Activated naive CD8-positive, alpha-beta T cell treated with anti-CD3 and anti-CD28 coated beads, Interleukin-2, amount 10 ng/mL, durations not matched to agents 7 days and 5 days (primary cell): ENCODE results near the gene SNED1. TPM values are rescaled to one million over a fixed set of nuclear protein-coding genes. Genes with fewer than 3 reads are reported as not detected.
A peak's percentile ranks its signal among the peaks of the same experiment; 100 is the strongest.
"Not testable (repeated sequence)": the region's sequence is repeated elsewhere in the genome, so short reads cannot be mapped to it uniquely, and the experiment has no call there.

Experiments
- ATAC-seq: fragments of 150-1000 bp; cut with Tn5 transposase; one replicate; pipeline ENCODE4 v1.10.0; 2021; ENCODE audit warnings: low read depth, moderate library complexity
- POLR2A ChIA-PET: fragments of 350-600 bp; sonication (Branson Sonifier 250); formaldehyde crosslinking; loops from one replicate; lab custom pipeline; 2021; ENCODE audit warnings: antibody characterized with exemption; lab: Charles Lee
- DNase-seq: peaks from one replicate; pipeline ENCODE4 v3.0.0; 2021
- H3K27ac Mint-ChIP-seq: one replicate; pipeline ENCODE4 v1.8.0; 2022; ENCODE audit warnings: mild to moderate bottlenecking, mixed read lengths
- H3K27me3 Mint-ChIP-seq: one replicate; pipeline ENCODE4 v1.8.0; 2022; ENCODE audit warnings: mild to moderate bottlenecking, moderate library complexity, mixed read lengths
- H3K36me3 Mint-ChIP-seq: one replicate; pipeline ENCODE4 v1.8.0; 2021; ENCODE audit warnings: mild to moderate bottlenecking, mixed read lengths
- H3K4me1 Mint-ChIP-seq: one replicate; pipeline ENCODE4 v1.8.0; 2021; ENCODE audit warnings: mixed read lengths
- H3K4me3 Mint-ChIP-seq: one replicate; pipeline ENCODE4 v1.8.0; 2022; ENCODE audit warnings: mild to moderate bottlenecking, moderate library complexity, mixed read lengths
- H3K9me3 Mint-ChIP-seq: one replicate; pipeline ENCODE4 v1.8.0; 2021; ENCODE audit warnings: mixed read lengths
- total RNA-seq, 2 experiments: library from RNA; stranded (reverse); gene quantifications; one replicate each; pipeline ENCODE4 v1.2.3, GENCODE V29; 2021

Gene SNED1
- total RNA-seq, 2 experiments from 2014 or later = 14.5 to 18.7 TPM

GRCh38 chr2:241094172-241094571 lies 95.8 kb downstream of the SNED1 start:
- POLR2A ChIA-PET = no interaction called here
- H3K9me3 Mint-ChIP-seq = no peaks in the 10 kb centered on the region
- ATAC-seq = no peak
- H3K27ac Mint-ChIP-seq = no peak overlapping the region
- no peaks in the 10 kb centered on the region for H3K27me3 Mint-ChIP-seq
- no peak overlapping the region for H3K4me3 Mint-ChIP-seq
- H3K4me1 Mint-ChIP-seq = peaks cover 27% of the 10 kb centered on the region
- DNase-seq = no peak
- peaks cover 18% of the 10 kb centered on the region for H3K36me3 Mint-ChIP-seq

GRCh38 chr2:241094924-241095420 lies 96.6 kb downstream of the SNED1 start:
- ATAC-seq (no peak), DNase-seq (no peak)
- Mint-ChIP-seq H3K36me3 (peaks cover 17% of the 10 kb centered on the region), H3K27ac (peak overlapping the region; percentile 73), H3K4me3 (no peak overlapping the region), H3K4me1 (peaks cover 30% of the 10 kb centered on the region), H3K27me3 (no peaks in the 10 kb centered on the region), H3K9me3 (no peaks in the 10 kb centered on the region)
- POLR2A ChIA-PET = interaction anchor here (1.0 to 1.1 kb wide), 2 partner anchors 15 to 55 kb away, joined by 4 to 12 read pairs; partner anchors contain the start of gene PASK

GRCh38 chr2:241095594-241096290 lies 97.3 kb downstream of the SNED1 start:
- no peaks in the 10 kb centered on the region for H3K27me3 Mint-ChIP-seq
- POLR2A ChIA-PET = interaction anchor here (1.0 to 1.1 kb wide), 2 partner anchors 14 to 54 kb away, joined by 4 to 12 read pairs; partner anchors contain the start of gene PASK
- peaks cover 17% of the 10 kb centered on the region for H3K36me3 Mint-ChIP-seq
- H3K4me1 Mint-ChIP-seq = peaks cover 35% of the 10 kb centered on the region
- DNase-seq (no peak), ATAC-seq (peak; percentile 77)
- H3K9me3 Mint-ChIP-seq = no peaks in the 10 kb centered on the region
- peak overlapping the region; percentile 73 for H3K27ac Mint-ChIP-seq
- H3K4me3 Mint-ChIP-seq = peak overlapping the region; percentile 40

GRCh38 chr2:241096979-241097378 lies 98.6 kb downstream of the SNED1 start:
- DNase-seq = no peak
- peaks cover 17% of the 10 kb centered on the region for H3K36me3 Mint-ChIP-seq
- H3K27ac Mint-ChIP-seq = no peak overlapping the region
- H3K4me3 Mint-ChIP-seq = no peak overlapping the region
- POLR2A ChIA-PET = no interaction called here
- no peaks in the 10 kb centered on the region for H3K9me3 Mint-ChIP-seq
- H3K4me1 Mint-ChIP-seq = peaks cover 38% of the 10 kb centered on the region
- ATAC-seq = no peak
- no peaks in the 10 kb centered on the region for H3K27me3 Mint-ChIP-seq

GRCh38 chr2:241099246-241099645 lies 100.8 kb downstream of the SNED1 start:
- DNase-seq (no peak), ATAC-seq (no peak)
- no peak overlapping the region for H3K27ac Mint-ChIP-seq
- peaks cover 17% of the 10 kb centered on the region for H3K36me3 Mint-ChIP-seq
- POLR2A ChIA-PET = no interaction called here
- no peak overlapping the region for H3K4me3 Mint-ChIP-seq
- H3K9me3 Mint-ChIP-seq = no peaks in the 10 kb centered on the region
- H3K4me1 Mint-ChIP-seq = peaks cover 47% of the 10 kb centered on the region
- H3K27me3 Mint-ChIP-seq = no peaks in the 10 kb centered on the region

GRCh38 chr2:241102239-241102803 lies 103.9 kb downstream of the SNED1 start, which contains the start of gene MTERF4:
Gene MTERF4, minus strand, starts transcription at chr2:241102287. Its CDS starts 14 bp downstream, at chr2:241102273.
- H3K4me3 Mint-ChIP-seq = peak within 1 kb of the TSS; percentile 95
- peaks cover 31% of the 10 kb centered on the region for H3K4me1 Mint-ChIP-seq
- H3K9me3 Mint-ChIP-seq = no peaks in the 10 kb centered on the region
- peaks cover 8% of the 10 kb centered on the region for H3K36me3 Mint-ChIP-seq
- DNase-seq (peak; percentile 90), ATAC-seq (peak; percentile 95)
- no peaks in the 10 kb centered on the region for H3K27me3 Mint-ChIP-seq
- POLR2A ChIA-PET = interaction anchor here (0.7 to 2.2 kb wide), 7 partner anchors 8 to 584 kb away, joined by 3 to 18 read pairs (median 6); partner anchors contain the start of genes DTYMK, HDLBP, PASK and SEPTIN2
- H3K27ac Mint-ChIP-seq = peak within 1 kb of the TSS; percentile 98

- H3K27ac Mint-ChIP-seq = peak overlapping the region; percentile 98
- H3K27me3 Mint-ChIP-seq = no peaks in the 10 kb centered on the region
- peaks cover 28% of the 10 kb centered on the region for H3K4me1 Mint-ChIP-seq
- POLR2A ChIA-PET = interaction anchor here (1.1 kb wide), 1 partner anchor 48 kb away, joined by 5 read pairs; no protein-coding TSS in a partner anchor
- peaks cover 5% of the 10 kb centered on the region for H3K36me3 Mint-ChIP-seq
- no peak for ATAC-seq
- H3K4me3 Mint-ChIP-seq = peak overlapping the region; percentile 95
- DNase-seq = peak; percentile 24
- no peaks in the 10 kb centered on the region for H3K9me3 Mint-ChIP-seq
Measured at GRCh38 chr2:241103176-241103595, 104.8 kb downstream of the SNED1 start.

GRCh38 chr2:241104611-241105010 lies 106.2 kb downstream of the SNED1 start:
- H3K27ac Mint-ChIP-seq, H3K27me3 Mint-ChIP-seq, ATAC-seq, H3K9me3 Mint-ChIP-seq, H3K36me3 Mint-ChIP-seq, H3K4me3 Mint-ChIP-seq: not testable (repeated sequence)
- H3K4me1 Mint-ChIP-seq = peaks cover 32% of the 10 kb centered on the region
- DNase-seq = peak; percentile 12
- POLR2A ChIA-PET = interaction anchor here (1.6 kb wide), 1 partner anchor 26 kb away, joined by 3 read pairs; no protein-coding TSS in a partner anchor

- no peaks in the 10 kb centered on the region for H3K27me3 Mint-ChIP-seq
- H3K27ac Mint-ChIP-seq = no peak overlapping the region
- DNase-seq (peak; percentile 21), ATAC-seq (no peak)
- H3K9me3 Mint-ChIP-seq = no peaks in the 10 kb centered on the region
- H3K4me3 Mint-ChIP-seq = no peak overlapping the region
- H3K4me1 Mint-ChIP-seq = peaks cover 35% of the 10 kb centered on the region
- POLR2A ChIA-PET = interaction anchor here (1.6 kb wide), 1 partner anchor 27 kb away, joined by 3 read pairs; no protein-coding TSS in a partner anchor
- peaks cover 5% of the 10 kb centered on the region for H3K36me3 Mint-ChIP-seq
Measured at GRCh38 chr2:241105641-241106040, 107.2 kb downstream of the SNED1 start.

- POLR2A ChIA-PET = interaction anchor here (5.3 kb wide), 1 partner anchor 43 kb away, joined by 29 read pairs; the partner anchor contains the start of genes PASK and PPP1R7
- Mint-ChIP-seq H3K4me3 (no peak overlapping the region), H3K4me1 (peaks cover 47% of the 10 kb centered on the region), H3K36me3 (peaks cover 6% of the 10 kb centered on the region), H3K9me3 (no peaks in the 10 kb centered on the region), H3K27ac (peak overlapping the region; percentile 95), H3K27me3 (no peaks in the 10 kb centered on the region)
- DNase-seq = no peak
- no peak for ATAC-seq
Measured at GRCh38 chr2:241107031-241107783, 108.8 kb downstream of the SNED1 start.

GRCh38 chr2:241108271-241109209 lies 110.1 kb downstream of the SNED1 start:
- H3K27me3 Mint-ChIP-seq = no peaks in the 10 kb centered on the region
- H3K4me3 Mint-ChIP-seq = peak overlapping the region; percentile 83
- POLR2A ChIA-PET = interaction anchor here (1.6 to 5.3 kb wide), 3 partner anchors 13 to 208 kb away, joined by 3 to 29 read pairs (median 12); partner anchors contain the start of genes PASK and PPP1R7
- H3K4me1 Mint-ChIP-seq = peaks cover 50% of the 10 kb centered on the region
- H3K27ac Mint-ChIP-seq = peak overlapping the region; percentile 95
- H3K36me3 Mint-ChIP-seq = peaks cover 6% of the 10 kb centered on the region
- peak; percentile 53 for DNase-seq
- peak; percentile 29 for ATAC-seq
- no peaks in the 10 kb centered on the region for H3K9me3 Mint-ChIP-seq
